8988T (cell line): Measurements from ENCODE around the gene CAMK1D.

Experiments used
- DNase-seq: peaks from one replicate; pipeline ENCODE4 v3.0.0; 2011

CAMK1D gene

DNA sequence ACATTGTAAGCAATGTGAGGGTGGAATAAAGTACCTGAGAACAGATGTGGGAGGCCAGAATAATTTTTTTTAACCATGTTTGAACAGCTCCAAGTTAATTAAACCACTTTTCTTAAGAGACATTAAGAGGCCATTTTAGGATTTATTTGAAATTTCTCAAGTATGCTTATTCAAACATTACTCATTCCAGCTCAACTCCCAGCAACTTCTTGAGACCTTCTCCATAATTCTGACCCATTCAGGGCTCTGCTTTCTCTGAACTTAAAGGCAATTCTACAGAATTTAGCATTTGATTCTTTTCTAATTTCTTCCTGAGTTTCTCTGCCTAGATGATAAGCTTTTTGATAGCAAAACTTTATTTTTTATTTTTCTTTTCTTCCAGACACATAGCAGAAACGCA lies 314.5 kb downstream of the CAMK1D start:
- DNase-seq = no peak

DNA sequence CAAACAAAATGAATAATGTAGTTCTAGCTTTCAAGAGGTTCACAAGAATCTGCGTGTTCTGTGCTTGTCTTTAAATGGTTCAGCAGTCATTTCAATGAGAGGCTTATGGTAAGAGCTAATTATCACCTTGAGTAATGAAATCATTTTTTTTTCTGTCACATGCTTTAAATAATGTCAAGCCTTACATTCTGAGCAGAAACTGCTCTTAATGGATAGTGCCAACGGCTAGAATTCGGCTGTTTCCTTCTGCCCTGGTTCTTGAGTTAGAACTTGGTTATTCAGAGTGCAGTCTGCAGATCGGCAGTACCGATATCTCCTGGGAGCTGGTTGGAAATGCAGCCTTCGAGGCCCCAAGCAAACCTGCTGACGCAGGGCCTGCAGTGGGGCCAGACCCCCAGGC lies 316.2 kb downstream of the CAMK1D start:
- DNase-seq = no peak

DNA sequence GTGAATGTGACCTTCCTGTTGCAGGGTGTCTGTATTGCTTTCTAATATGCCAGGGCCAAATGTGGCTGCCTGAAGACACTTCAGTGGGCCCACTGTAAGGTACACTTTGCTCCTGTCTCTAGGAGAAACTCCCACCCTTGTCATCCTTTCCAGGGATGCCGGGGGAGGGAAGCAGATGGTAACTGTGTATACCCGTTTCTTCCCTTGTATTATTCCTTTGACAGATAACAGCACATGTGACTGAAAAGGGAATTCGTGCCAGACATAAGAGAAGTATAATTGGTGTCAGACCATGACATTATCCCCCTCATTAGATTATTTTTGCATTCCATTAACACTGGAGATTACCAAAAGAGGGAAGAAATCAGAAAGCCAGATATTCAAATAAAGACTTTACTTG lies 317.7 kb downstream of the CAMK1D start:
- DNase-seq = no peak

DNA sequence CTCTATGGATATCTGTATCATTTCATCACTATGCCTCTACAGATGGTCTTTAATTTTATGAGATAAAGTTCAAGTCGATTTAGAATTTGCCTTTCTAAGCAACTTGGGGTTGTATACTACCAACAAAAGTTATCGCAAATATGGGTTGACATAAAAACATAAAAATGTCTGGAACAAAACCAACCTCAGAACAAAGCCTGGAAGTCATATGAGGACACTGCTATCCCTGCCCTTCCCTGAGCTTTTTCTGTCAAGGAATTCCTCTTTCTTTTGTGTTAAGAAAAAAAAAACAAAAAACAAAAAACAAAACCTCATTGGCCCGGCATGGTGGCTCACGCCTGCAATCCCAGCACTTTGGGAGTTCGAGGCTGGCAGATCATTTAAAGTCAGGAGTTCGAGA lies 319.3 kb downstream of the CAMK1D start:
- no peak for DNase-seq

- no peak for DNase-seq
Measured at GRCh38 chr10:12670004-12670403, 320.7 kb downstream of the CAMK1D start.

DNA sequence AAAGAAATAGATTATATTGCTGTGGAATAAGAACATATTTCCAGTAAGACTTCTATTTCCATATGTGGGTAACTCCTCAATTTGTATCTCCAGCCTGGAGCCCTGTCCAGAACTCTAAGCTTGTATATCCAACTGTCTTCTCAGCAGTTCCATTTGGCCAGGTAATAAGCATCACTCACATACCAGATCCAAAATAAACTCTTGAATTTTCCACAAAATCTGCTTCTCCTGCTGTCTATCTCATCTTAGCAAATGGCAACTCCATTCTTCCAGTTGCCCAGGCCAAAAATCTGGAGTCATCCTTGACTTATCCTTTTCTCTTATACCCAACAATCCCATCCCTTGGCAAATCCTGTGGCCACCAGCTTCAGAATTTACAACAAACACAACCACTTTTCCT lies 325.8 kb downstream of the CAMK1D start:
- no peak for DNase-seq

GRCh38 chr10:12679636-12680035 lies 330.3 kb downstream of the CAMK1D start:
- DNase-seq = no peak

DNA sequence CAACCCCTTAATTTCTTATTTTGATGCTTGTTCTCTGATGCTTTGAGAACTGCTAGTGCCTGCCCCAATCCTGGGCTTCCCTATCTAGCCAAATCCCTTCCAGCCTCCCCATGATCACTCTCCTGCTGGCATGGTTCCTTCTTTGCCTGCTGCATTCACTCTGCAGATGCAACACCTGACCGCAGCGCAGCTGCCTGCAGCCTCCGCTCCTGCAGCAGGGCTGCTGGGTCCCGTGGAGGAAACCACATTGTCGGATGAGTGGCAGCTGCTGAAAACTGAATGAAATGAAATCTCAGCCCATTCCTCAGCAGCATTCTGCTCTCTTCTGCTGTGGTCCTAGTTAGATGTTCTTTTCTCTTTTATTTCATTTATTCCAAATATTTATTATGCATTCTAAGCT lies 331.9 kb downstream of the CAMK1D start:
- DNase-seq = no peak

GRCh38 chr10:12684784-12685183 lies 335.4 kb downstream of the CAMK1D start:
- no peak for DNase-seq

GRCh38 chr10:12685261-12686058 lies 336.1 kb downstream of the CAMK1D start:
- DNase-seq = no peak

- no peak for DNase-seq
Measured at GRCh38 chr10:12687996-12688395, 338.6 kb downstream of the CAMK1D start.

- DNase-seq = no peak
Measured at GRCh38 chr10:12689893-12690292, 340.5 kb downstream of the CAMK1D start.

- no peak for DNase-seq
Measured at GRCh38 chr10:12690525-12691126, 341.3 kb downstream of the CAMK1D start.

DNA sequence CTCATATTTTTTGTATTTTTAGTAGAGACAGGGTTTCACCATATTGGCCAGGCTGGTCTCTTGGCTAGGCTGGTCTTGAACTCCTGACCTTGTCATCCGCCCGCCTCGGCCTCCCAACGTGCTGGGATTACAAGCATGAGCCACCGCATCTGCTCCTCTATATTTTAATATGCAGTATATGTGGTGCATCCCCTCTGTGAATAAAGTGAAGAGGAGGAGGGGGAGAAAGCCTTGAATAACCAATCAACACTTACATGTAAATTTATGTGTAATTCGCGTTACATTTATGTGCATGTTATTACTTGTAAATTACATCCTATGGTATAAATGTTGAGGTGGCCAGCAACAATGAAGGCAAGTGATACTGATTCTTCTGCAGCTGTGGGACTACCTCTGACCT lies 342.2 kb downstream of the CAMK1D start:
- DNase-seq = no peak

GRCh38 chr10:12697764-12698163 lies 348.4 kb downstream of the CAMK1D start:
- no peak for DNase-seq

DNA sequence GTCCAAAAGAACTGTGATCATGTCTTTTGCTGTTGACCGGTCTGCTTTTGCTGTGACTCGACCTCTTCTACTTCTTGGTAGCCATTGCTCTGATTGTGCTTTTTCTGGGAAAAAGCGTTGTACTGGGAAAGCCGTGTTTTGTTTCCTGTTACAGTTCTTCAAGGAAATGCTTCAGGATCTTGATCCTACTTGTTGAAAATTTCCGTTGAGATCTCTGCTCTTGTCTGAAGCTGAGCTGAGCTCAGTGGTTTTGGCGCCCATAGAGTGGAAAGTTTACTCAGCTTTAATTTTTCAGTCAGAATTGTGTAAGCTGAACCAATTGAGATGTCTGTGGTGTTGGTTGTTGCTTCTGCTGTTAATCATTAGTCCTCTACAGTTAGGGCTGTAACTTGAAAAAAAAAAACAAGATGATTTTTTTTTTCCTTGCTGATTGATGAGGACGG lies 349.9 kb downstream of the CAMK1D start:
- no peak for DNase-seq

GRCh38 chr10:12699781-12700556 lies 350.6 kb downstream of the CAMK1D start:
- no peak for DNase-seq

DNA sequence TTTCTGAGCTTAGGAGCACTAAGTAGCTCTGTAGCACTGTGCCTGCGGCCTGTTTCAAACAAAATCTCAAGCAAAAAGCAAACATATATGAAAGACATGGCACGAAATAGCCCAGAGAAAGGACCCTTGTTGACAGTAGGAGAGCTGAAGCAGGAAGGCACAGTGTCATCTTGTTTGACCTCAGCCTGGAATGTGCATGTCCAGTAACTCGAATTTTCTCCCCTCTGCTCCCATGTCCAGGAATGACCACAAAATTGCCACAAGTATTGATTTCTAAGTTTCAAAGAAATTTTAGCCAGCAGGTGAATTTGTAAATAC lies 351.2 kb downstream of the CAMK1D start:
- no peak for DNase-seq

- no peak for DNase-seq
Measured at GRCh38 chr10:12701696-12702095, 352.3 kb downstream of the CAMK1D start.

- no peak for DNase-seq
Measured at GRCh38 chr10:12702215-12702770, 352.9 kb downstream of the CAMK1D start.

DNA sequence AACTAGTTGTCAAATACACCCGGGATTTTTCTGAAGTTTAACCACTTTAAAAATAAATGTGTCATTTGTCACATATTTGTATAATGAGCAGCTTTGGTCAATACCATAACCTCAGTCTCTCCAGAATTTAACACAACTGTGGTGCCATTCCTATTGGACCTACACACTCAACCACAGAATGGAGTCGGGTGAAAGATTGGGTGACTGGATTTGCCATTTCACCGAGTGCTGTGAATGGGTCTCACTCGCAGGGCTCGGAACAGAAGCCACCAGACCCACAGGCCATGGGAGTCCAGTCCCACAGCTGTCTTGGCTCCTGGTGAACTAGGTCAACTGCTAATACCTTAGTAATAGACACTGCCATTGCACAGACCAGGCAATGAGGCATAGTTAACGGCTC lies 353.8 kb downstream of the CAMK1D start:
- no peak for DNase-seq

DNA sequence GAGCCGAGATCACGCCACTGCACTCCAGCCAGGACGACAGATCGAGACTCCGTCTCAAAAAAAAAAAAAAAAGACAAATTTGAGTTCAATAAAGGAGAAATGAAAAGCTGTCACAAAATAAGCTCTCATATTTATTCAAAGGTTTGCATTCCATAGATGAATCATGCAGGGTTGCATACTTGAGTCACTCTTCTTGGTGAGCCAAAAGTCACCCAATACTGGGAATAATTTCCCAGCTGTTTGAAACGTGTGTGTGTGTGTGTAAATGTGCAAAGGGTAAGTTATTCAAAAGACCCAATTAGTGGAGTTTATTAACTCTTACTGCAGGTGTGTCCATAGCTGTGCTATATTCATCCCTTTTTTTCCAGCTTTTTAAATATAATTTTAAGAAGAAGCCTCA lies 354.5 kb downstream of the CAMK1D start:
- DNase-seq = no peak

GRCh38 chr10:12704488-12704887 lies 355.1 kb downstream of the CAMK1D start:
- no peak for DNase-seq

DNA sequence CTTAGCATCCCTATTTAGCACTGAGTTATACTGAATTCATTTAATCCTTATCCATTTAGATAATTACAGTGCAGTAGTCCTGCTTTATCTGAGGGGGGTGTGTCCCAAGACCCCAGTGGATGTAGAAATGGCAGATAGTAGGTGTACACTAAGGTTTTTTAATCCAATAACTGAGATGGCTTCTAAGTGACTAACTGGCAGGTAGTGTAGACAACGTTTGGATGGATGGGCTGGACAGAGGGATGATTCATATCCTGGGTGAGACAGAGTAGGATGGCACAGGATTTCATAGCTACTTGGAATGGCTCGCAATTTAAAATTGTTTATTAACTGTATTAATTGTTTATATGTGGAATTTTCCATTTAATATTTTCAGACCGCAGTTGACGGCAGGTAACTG lies 356.6 kb downstream of the CAMK1D start:
- no peak for DNase-seq
